ENCODE data around the gene METAP2.
A peak's percentile ranks its signal among the peaks of the same experiment; 100 is the strongest.

METAP2 gene

DNA sequence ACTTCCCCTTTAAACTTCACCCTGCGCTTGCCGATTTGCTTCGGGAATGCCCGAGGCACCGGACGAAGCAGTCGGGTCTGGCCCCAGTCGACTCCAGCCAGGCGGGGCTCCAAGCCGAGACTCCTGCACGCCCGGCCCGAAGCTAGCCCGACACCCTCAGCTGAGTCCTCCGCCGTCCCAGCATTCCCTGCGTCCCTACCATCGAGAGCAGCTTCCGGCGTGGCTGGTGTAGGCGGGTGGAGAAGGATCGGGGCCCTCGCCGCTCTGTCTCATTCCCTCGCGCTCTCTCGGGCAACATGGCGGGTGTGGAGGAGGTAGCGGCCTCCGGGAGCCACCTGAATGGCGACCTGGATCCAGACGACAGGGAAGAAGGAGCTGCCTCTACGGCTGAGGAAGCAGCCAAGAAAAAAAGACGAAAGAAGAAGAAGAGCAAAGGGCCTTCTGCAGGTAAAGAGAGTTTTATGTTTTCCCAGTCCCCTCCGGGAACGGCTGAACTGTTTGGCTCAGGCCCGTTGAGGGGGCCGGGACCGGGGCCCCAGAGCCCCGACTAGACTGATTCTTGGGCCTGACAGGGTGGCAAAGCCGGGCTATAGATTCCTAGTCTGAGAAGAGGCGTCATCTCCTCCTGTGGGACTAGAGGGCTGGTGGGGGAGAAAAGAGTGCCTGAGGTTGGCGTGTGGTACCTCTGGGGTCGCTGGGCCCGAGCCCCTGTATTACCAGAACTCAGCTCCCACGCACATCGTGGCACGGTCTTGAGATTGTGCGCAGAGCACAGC lies at the start of gene METAP2:
Gene METAP2 (plus strand): TSS at position 269 of the 776 bp plus-strand sequence. CDS start 28 bp downstream, at position 297.
- peak within 1 kb of the TSS; percentile 94 for H3K27ac ChIP-seq
- CTCF ChIA-PET: interaction anchor here (0.6 kb wide), 1 partner anchor 27 kb away, joined by 3 read pairs; no protein-coding TSS in a partner anchor
- TF ChIP-seq, protein P1, sequence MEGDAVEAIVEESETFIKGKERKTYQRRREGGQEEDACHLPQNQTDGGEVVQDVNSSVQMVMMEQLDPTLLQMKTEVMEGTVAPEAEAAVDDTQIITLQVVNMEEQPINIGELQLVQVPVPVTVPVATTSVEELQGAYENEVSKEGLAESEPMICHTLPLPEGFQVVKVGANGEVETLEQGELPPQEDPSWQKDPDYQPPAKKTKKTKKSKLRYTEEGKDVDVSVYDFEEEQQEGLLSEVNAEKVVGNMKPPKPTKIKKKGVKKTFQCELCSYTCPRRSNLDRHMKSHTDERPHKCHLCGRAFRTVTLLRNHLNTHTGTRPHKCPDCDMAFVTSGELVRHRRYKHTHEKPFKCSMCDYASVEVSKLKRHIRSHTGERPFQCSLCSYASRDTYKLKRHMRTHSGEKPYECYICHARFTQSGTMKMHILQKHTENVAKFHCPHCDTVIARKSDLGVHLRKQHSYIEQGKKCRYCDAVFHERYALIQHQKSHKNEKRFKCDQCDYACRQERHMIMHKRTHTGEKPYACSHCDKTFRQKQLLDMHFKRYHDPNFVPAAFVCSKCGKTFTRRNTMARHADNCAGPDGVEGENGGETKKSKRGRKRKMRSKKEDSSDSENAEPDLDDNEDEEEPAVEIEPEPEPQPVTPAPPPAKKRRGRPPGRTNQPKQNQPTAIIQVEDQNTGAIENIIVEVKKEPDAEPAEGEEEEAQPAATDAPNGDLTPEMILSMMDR (conservative IDR thresholded peaks at IDR 0.05; ENCODE audit: low read depth): no peak
- POLR2A ChIA-PET (ENCODE audit: low non-redundant PET): interaction anchor here (0.6 to 1.0 kb wide), 2 partner anchors 12 to 139 kb away, joined by 3 to 4 read pairs; no protein-coding TSS in a partner anchor
- DNase-seq (ENCODE audit: low spot score): peak; percentile 95

DNA sequence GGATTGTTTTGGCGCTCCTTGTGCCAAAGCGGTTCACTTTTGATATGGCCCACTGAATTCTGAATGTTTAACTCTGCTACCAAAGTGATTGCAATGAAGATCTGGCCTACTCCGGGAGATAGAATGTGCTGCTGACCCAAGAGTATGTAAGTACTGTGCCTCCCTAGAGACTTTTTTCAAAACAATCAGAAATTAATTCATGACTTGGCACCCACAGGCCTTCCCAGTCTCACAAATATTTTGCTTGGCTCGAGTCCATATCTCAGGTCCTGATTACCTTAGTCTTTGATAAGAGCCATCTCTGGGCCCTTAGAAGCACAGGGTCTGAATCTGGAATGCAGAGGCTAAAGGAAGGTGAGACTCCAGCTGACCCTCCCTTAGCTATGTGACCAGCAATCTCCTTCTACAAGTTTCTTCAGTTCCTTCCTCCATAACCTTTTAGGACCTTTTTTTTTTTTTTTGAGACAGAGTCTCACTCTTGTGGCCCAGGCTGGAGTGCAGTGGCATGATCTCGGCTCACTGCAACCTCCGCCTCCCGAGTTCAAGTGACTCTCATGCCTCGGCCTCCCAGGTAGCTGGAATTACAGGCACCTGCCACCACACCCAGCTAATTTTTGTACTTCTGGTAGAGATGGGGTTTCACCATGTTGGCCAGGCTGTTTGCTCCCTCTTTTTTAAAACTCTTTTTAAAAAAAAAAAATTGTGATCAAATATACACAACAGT lies 49.5 kb upstream of the METAP2 start:
- DNase-seq (ENCODE audit: low spot score): no peak
- POLR2A ChIA-PET (ENCODE audit: low non-redundant PET): interaction anchor here (0.6 kb wide), 1 partner anchor 180 kb away, joined by 6 read pairs; no protein-coding TSS in a partner anchor
- H3K27ac ChIP-seq: no peak overlapping the region
- TF ChIP-seq, protein P1 (conservative IDR thresholded peaks at IDR 0.05; ENCODE audit: low read depth): no peak
- CTCF ChIA-PET: no interaction called here

DNA sequence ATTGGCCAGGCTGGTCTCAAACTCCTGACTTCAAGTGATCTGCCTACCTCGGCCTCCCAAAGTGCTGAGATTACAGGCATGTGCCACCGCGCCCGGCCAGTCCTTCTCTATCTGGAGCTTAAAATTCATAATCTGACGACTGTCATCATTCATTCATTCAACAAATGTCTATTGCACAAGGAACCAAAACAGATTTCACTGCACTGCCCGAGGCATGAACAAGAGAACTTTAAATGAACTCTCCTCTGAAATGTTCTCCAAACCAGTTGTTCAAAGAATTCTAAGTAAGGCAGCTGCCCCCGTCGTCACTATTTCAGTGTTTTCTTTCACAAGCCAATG lies 44.8 kb upstream of the METAP2 start:
- H3K27ac ChIP-seq: no peak overlapping the region
- TF ChIP-seq, protein P1 (conservative IDR thresholded peaks at IDR 0.05; ENCODE audit: low read depth): no peak
- CTCF ChIA-PET: no interaction called here
- DNase-seq (ENCODE audit: low spot score): no peak
- POLR2A ChIA-PET (ENCODE audit: low non-redundant PET): no interaction called here

DNA sequence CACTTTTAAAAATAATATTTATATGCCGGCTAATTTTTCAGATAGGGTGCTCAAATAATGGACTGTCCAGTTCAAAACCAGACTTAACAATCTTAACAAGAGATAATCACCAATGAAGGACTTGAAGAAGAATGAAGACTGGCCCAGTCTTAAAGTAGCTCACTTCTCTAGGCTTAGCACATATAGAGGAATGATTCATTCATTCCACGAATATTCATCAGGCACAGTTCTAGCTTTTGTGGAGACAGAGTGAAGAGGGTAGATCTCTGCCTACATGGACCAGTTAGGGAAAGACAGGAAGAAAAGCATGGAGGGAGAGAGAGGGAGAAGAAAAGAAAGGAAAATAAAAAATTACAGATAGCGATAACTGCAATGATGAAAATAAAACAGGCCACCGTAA lies 42.8 kb upstream of the METAP2 start:
- no peak for DNase-seq (ENCODE audit: low spot score)
- POLR2A ChIA-PET (ENCODE audit: low non-redundant PET): no interaction called here
- TF ChIP-seq, protein P1 (conservative IDR thresholded peaks at IDR 0.05; ENCODE audit: low read depth): no peak
- CTCF ChIA-PET: no interaction called here
- no peak overlapping the region for H3K27ac ChIP-seq

DNA sequence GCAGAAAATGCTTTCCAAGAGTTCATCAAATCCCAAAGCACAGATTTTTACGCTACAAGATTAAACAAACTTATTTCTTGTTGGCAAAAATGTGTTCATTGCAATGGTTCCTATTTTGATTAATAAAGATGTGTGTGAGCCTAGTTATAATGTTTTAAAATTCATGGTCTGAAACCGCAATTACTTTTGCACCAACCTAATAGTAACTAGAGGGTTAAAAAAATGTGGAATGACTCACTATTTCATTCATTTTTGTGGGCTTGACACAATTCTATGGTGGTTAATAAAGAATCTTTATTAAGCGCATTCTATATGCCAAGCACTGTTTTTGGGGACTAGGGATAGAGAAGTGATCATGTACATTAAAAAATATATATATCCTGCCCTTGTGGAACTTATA lies 38.6 kb upstream of the METAP2 start:
- CTCF ChIA-PET: no interaction called here

DNA sequence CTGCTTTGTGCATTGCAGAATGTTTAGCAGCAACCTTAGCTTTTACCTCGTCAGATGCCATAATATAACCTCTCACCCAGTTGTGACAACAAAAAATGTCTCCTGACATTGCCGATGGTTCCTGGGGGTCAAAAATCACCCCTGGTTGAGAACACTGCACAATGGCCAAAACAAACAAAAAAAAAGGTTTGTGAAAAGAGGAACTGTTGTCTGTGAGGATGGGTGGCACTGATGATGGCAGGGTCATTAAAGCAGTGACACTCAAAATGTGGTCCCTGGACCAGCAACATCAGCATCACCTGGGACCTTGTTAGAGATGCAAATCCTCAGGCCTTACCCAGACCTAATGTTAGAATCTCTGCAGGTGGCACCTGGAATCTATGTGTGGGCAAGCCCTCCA lies 36.4 kb upstream of the METAP2 start:
- no peak for DNase-seq (ENCODE audit: low spot score)
- H3K27ac ChIP-seq: no peak overlapping the region
- ChIA-PET POLR2A (ENCODE audit: low non-redundant PET) (no interaction called here), CTCF (no interaction called here)
- TF ChIP-seq, protein P1 (conservative IDR thresholded peaks at IDR 0.05; ENCODE audit: low read depth): no peak

More for the DNA sequence above, 38.6 kb upstream of the METAP2 start:
- TF ChIP-seq, protein P1 (conservative IDR thresholded peaks at IDR 0.05; ENCODE audit: low read depth): no peak
- POLR2A ChIA-PET (ENCODE audit: low non-redundant PET): no interaction called here
- DNase-seq (ENCODE audit: low spot score): no peak
- no peak overlapping the region for H3K27ac ChIP-seq
